ENCODE data around the gene ANGPTL2.

The ANGPTL2 gene

GRCh38 chr9:127079446-127080140 is 42.8 kb downstream of the ANGPTL2 start:
- TF ChIP-seq CTCF (conservative IDR thresholded peaks at IDR 0.05): no peak
- H3K27ac ChIP-seq: no peak overlapping the region

GRCh38 chr9:127078988-127079387 is 43.4 kb downstream of the ANGPTL2 start:
- no peak for TF ChIP-seq CTCF (conservative IDR thresholded peaks at IDR 0.05)
- no peak overlapping the region for H3K27ac ChIP-seq

GRCh38 chr9:127078336-127078735 is 44.1 kb downstream of the ANGPTL2 start:
- H3K27ac ChIP-seq: no peak overlapping the region
- TF ChIP-seq CTCF (conservative IDR thresholded peaks at IDR 0.05): no peak

GRCh38 chr9:127077644-127077946 is 44.8 kb downstream of the ANGPTL2 start:
- peak overlapping the region; percentile 74; the same call in 1 of the 2 replicates for H3K27ac ChIP-seq
- no peak for TF ChIP-seq CTCF (conservative IDR thresholded peaks at IDR 0.05)

GRCh38 chr9:127076860-127077643 is 45.4 kb downstream of the ANGPTL2 start:
- no peak for TF ChIP-seq CTCF (conservative IDR thresholded peaks at IDR 0.05)
- peak overlapping the region; percentile 74 for H3K27ac ChIP-seq

- H3K27ac ChIP-seq: peak overlapping the region; percentile 74
- no peak for TF ChIP-seq CTCF (conservative IDR thresholded peaks at IDR 0.05)
Measured at GRCh38 chr9:127075624-127076372, 46.6 kb downstream of the ANGPTL2 start.

All from VCaP (cell line).